ENCODE data around the gene EQTN. TPM values are rescaled to one million over a fixed set of nuclear protein-coding genes. Genes with fewer than 3 reads are reported as not detected.
A peak's percentile ranks its signal among the peaks of the same experiment; 100 is the strongest.

EQTN gene
- total RNA-seq, 1 donor = not detected

DNA sequence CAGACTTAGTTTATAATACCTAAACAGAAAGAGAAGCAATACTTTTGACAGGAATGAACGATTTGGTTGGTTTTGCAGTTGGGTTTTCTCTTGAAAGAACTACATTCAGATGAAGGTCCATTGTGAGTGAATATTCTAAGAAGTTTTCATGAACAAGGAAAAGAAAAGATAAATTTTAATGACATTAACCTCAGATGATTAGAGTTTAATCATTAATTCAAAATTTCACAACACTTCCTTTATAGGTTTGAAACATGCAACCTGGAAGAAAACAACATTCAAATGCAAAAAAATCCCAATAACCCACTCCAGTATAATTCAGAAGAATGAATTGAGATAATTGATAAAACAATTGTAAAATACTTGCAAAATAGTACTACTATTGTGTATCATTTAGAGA lies 23.8 kb downstream of the EQTN start:
- no peak for DNase-seq (ENCODE audit: low read depth)
- TF ChIP-seq, protein P1, sequence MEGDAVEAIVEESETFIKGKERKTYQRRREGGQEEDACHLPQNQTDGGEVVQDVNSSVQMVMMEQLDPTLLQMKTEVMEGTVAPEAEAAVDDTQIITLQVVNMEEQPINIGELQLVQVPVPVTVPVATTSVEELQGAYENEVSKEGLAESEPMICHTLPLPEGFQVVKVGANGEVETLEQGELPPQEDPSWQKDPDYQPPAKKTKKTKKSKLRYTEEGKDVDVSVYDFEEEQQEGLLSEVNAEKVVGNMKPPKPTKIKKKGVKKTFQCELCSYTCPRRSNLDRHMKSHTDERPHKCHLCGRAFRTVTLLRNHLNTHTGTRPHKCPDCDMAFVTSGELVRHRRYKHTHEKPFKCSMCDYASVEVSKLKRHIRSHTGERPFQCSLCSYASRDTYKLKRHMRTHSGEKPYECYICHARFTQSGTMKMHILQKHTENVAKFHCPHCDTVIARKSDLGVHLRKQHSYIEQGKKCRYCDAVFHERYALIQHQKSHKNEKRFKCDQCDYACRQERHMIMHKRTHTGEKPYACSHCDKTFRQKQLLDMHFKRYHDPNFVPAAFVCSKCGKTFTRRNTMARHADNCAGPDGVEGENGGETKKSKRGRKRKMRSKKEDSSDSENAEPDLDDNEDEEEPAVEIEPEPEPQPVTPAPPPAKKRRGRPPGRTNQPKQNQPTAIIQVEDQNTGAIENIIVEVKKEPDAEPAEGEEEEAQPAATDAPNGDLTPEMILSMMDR (IDR thresholded peaks at IDR 0.05; ENCODE audit: insufficient read depth, low read length) = no peak
- no peak overlapping the region for H3K4me3 ChIP-seq (ENCODE audit: low read depth, low read length)

DNA sequence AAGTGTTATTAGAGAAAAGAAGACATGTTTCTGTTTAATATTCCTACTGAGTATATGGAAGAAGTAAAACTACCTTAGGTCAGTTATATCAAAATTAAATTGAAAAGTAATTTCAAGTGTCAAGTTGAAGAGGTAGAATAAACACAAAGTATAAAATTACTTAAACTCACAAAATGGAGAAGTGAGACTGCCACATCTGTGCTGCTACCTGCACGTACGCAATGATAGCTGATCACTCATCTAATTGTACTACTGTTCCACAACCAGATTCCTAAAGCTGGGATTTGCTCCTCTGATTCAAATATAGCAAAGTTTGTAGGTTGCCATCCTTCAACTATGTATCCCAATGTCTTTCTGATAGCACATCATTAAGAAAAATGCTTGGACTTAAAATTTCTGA lies 24.8 kb downstream of the EQTN start:
- TF ChIP-seq, protein P1 (IDR thresholded peaks at IDR 0.05; ENCODE audit: insufficient read depth, low read length) = no peak
- no peak overlapping the region for H3K4me3 ChIP-seq (ENCODE audit: low read depth, low read length)
- DNase-seq (ENCODE audit: low read depth) = no peak

DNA sequence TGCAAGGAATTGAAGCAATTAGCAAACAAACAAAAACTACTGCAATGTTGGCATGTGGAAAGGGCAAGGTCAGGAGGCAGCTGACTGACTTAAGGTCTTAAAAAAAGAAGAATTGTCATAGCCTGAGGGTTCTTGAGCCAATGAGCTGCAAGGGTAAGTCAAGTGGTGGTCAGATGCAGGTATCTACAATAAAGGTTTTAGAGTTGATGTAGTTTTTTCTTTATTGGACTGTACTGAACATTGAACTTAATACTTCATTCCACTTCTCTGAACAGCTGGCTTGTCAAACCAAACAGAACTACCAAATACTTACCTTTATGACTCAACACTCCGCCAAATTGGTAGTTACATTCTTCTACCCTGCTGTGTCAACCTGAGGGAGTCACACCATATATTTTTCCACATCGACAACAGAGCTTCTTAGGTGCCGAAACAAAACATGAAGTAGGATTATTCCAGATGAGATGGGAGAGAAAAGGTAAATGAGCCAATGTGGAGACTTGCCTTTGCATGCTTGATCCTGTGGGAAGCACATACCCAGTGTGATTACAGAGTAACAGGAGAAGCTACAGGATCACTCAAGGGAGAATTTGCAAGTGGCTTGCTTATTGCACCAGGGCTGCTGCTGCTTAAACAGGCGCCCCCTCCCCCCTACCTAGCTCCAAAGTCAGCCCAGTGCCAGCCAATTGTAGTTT lies 35.3 kb downstream of the EQTN start:
- H3K4me3 ChIP-seq (ENCODE audit: low read depth, low read length) = no peak overlapping the region
- DNase-seq (ENCODE audit: low read depth) = no peak
- TF ChIP-seq, protein P1 (IDR thresholded peaks at IDR 0.05; ENCODE audit: insufficient read depth, low read length) = no peak

DNA sequence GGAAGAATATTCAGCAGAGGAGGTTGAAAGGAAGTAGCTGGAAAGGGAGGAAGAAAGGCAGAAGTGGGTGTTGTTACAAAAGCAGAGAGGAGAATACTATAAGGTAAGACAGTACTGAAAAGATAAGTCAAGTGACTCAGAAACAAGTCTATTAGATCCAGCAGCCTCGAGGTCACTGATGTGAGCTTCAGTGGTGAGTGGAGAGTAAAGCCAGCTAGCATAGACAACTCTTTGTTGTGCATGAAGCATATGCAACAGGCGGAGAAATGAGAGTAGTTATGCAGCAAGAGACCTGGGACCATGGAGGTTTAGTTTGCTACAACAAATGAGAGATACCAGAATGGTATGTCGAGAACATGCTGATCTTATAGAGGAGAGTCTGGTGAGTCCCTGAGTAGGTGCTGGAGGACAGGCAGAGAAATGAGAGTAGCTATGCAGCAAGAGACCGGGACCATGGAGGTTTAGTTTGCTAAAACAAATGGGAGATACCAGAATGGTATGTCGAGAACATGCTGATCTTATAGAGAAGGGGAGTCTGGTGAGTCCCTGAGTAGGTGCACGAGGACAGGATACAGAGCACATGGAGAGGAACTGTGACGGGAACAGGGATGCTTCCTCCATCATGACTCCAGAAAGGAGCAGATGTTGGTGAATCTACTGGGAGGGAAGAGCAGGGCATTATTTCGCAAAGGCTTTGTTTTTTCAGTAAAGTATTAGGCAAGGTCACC lies 36.0 kb downstream of the EQTN start:
- DNase-seq (ENCODE audit: low read depth) = no peak
- TF ChIP-seq, protein P1 (IDR thresholded peaks at IDR 0.05; ENCODE audit: insufficient read depth, low read length) = no peak
- H3K4me3 ChIP-seq (ENCODE audit: low read depth, low read length) = no peak overlapping the region

DNA sequence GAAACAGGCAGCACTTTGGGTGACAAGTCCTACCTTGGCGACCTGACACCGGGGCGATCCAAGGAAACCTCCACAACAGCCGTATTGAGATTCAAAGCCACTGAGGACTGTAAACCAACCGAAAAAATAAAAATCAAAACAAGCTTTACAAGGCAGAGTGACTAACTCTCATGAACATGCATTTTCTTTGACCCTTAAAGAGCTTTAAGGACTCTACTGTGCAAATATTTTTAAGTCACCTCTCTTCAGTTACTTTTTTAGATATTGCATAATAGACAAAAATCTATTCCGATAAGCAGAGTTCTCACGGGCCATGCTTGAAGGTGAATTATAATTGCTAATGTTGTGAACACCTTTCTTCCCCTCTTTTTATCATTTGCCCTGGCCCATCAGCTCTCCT lies 38.3 kb downstream of the EQTN start:
- H3K4me3 ChIP-seq (ENCODE audit: low read depth, low read length) = no peak overlapping the region
- DNase-seq (ENCODE audit: low read depth) = no peak
- TF ChIP-seq, protein P1 (IDR thresholded peaks at IDR 0.05; ENCODE audit: insufficient read depth, low read length) = no peak

DNA sequence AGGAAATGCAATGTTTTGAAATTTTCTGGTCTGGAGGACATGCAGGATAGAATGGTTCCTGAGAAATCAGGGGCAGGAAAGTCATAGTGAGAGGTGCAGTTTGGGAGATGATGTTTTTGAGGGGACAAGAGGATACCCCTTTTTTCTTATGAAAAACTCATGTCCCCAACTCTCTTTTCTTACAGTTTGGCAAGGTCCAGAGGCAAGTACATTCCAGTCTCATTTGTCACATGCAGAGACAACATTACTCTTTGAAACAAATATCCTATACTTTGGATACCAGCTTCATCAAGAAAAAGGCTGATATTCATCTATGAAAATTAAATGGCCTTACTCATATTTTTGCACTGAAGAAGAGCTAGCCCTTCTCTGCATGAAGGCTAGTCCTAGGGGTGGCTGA lies 48.2 kb downstream of the EQTN start:
- TF ChIP-seq, protein P1 (IDR thresholded peaks at IDR 0.05; ENCODE audit: insufficient read depth, low read length) = no peak
- H3K4me3 ChIP-seq (ENCODE audit: low read depth, low read length) = no peak overlapping the region
- peak; percentile 10 for DNase-seq (ENCODE audit: low read depth)

All from fibroblast of the aortic adventitia (primary cell).